Mesodermal cell (in vitro differentiated cells): ENCODE results near the gene SLC22A7.

Source experiments
- H3K27ac ChIP-seq: 2 replicates; pipeline ENCODE4 v1.7.0; 2013; ENCODE audit warnings: mild to moderate bottlenecking, low read depth, low read length, moderate library complexity; ENCODE audit not compliant: severe bottlenecking
- H3K36me3 ChIP-seq: 2 replicates; pipeline ENCODE4 v1.7.1; 2013; ENCODE audit warnings: mild to moderate bottlenecking, low read length, moderate library complexity; ENCODE audit not compliant: control insufficient read depth, insufficient read depth
- H3K4me1 ChIP-seq: one replicate; pipeline ENCODE4 v1.7.1; 2013; ENCODE audit warnings: mild to moderate bottlenecking, low read length; ENCODE audit not compliant: insufficient read depth, control insufficient read depth, poor library complexity, severe bottlenecking
- H3K4me3 ChIP-seq: 2 replicates; pipeline ENCODE4 v1.7.0; 2013; ENCODE audit warnings: low read length, control low read depth, mild to moderate bottlenecking; ENCODE audit not compliant: insufficient read depth, poor library complexity, severe bottlenecking; ENCODE audit errors: extremely low read depth
- H3K9me3 ChIP-seq: 2 replicates; pipeline ENCODE4 v1.7.1; 2013; ENCODE audit warnings: mild to moderate bottlenecking, low read length, moderate library complexity; ENCODE audit not compliant: control insufficient read depth
- WGBS, 2 experiments: methylation state at CpG; one replicate each; pipeline ENCODE4 v1.1.5; 2013; ENCODE audit warnings: missing lambda C conversion rate in 2 of 2; ENCODE audit not compliant: insufficient coverage in 2 of 2; 5-methylcytosine and 5-hydroxymethylcytosine counted together

SLC22A7 gene

DNA sequence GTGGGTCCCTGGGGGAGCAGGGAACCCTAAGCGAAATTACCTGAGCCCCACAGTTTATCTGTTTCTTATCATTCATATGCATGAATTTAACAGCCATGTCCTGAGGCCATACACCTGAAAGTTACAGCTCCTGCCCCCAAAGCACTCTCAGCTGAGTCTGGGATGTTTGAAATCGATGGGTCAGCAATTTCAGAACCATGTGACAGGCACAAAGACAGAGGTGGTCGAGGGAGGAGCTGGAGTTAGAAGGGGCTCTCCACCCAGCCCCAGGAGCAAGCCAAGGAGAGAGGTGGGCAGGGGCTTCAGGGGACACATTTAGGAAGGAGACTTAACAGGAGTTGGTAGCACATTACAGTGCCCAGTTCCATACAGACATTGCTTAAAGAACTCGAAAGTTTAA is 39.9 kb upstream of the SLC22A7 start:
- no peaks in the 10 kb centered on the region for H3K36me3 ChIP-seq
- H3K4me1 ChIP-seq = peaks cover 3% of the 10 kb centered on the region
- WGBS, 2 experiments = 71 to 73% methylated on average over 2 to 3 of the region's 4 CpGs
- no peaks in the 10 kb centered on the region for H3K9me3 ChIP-seq
- H3K27ac ChIP-seq = no peak overlapping the region
- no peak overlapping the region for H3K4me3 ChIP-seq

DNA sequence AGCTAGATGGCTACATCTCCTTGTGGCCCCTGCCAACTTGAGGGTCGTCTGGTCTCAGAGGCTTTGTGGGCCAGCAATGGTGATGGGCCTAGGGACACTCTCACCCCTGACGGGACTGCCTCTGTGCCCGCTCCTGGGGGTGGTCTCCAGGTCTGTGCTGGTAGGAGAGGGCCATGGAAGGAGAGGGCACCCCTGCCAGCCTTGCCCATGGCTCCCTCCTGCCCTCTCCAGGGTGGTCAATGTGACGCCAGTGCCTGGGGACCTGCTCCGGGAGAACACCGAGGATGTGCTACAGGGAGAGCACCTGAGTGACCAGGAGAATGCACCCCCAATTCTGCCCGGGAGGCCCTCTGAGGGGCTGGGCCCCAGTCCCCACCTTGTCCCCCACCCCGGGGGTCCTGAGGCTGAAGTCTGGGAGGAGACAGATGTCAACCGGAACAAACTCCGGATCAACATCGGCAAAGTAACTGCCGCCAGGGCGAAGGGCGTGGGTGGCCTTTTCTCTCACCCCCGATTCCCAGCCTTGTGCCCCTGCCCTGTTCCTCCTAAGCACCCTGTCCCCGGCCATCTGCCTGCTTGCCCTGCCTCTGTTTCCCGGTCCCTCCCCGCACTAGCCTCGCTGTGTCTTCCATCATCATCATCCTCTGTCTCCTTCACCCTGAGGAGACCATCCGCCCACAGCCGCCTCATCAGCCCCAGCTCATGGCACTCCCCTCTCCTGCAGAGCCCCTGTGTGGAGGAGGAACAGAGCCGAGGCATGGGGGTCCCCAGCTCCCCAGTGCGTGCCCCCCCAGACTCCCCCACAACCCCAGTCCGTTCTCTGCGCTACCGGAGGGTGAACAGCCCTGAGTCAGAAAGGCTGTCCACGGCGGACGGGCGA is 39.0 kb upstream of the SLC22A7 start:
- Histone ChIP-seq H3K4me3 (no peak overlapping the region), H3K9me3 (no peaks in the 10 kb centered on the region), H3K4me1 (peaks cover 3% of the 10 kb centered on the region), H3K27ac (no peak overlapping the region), H3K36me3 (no peaks in the 10 kb centered on the region)
- whole genome bisulfite sequencing, 2 experiments = 94 to 95% methylated on average over 21 to 24 of the region's 30 CpGs

DNA sequence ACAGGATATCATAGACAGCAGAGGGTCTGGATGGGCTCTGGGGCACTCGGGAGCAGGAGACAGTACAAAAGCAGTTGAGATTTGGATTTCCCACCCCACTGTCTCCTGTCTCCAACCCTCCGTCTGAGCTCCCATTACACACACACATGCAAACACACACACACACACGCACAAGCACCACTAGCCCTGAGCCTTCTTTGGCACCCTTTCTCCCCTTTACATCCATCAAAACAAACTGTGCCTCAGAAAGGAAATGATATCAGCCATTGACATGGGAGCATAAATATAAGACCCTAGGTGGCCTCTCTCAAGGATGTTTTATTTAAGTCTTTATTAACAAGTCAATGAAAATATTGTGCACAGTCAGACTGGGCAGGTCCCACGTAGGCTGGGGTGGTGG is 37.3 kb upstream of the SLC22A7 start:
- no peaks in the 10 kb centered on the region for H3K4me1 ChIP-seq
- WGBS, 2 experiments = 94 to 97% methylated on average over 2 to 3 of the region's 4 CpGs
- H3K4me3 ChIP-seq = no peak overlapping the region
- no peaks in the 10 kb centered on the region for H3K36me3 ChIP-seq
- H3K27ac ChIP-seq = no peak overlapping the region
- H3K9me3 ChIP-seq = no peaks in the 10 kb centered on the region

DNA sequence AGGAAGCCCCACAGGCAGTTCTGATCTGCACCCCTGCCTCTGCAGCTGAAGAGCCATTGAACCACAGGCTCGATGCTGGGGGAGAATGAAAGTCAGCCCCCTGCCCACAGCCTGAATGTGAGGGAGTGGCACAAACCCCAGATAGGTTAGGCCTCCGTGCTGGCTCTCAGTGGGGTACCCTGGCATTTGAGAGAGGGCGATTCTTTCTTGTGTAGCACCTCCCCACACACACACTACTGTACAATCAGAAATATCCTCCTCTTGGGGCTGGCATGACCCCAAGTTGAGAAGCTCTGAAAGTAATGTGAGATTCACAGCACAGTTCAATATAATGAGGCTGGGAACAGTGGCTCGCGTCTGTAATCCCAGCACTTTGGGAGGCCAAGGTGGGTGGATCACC is 36.9 kb upstream of the SLC22A7 start:
- Histone ChIP-seq H3K27ac (no peak overlapping the region), H3K36me3 (no peaks in the 10 kb centered on the region), H3K4me1 (no peaks in the 10 kb centered on the region), H3K4me3 (no peak overlapping the region), H3K9me3 (no peaks in the 10 kb centered on the region)
- WGBS, 2 experiments = 82 to 100% methylated on average over 2 to 4 of the region's 5 CpGs

DNA sequence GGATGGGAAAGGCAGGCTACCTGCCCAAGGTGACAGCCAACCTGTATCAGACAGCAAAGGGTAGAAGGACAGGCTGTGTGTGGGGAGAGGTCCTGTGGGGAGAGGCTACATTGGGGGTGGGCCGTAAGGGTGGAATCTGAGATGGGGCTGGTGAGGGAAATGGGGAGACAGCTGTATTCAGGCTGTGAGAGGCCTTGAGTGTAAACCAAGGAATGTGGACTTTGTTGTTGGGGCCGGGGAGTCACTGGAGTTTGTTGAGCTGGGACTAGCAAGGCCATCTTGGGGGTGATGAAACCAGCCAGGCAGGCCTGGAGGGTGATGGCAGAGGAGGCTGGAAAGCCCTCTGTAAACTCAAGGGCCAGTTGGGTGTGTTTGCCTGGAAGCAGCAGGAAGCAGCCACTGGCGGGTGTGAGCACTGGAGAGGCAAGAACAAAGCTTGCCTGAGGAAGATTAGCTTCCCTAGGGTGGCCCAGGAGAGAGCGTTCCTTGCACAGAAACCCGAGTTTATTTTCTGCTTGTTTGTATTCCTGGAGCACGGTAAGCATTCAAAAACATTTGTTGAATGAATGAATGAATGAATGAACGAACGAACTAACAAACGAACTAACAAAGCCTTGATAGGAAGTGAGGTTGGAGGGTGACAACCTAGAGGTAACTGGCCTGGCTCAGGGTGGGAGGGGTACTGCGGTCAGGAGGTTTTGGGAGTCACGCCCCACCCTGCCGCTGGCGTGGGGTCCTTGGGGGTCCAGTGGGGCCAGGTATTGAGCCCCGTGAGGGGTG is 35.9 kb upstream of the SLC22A7 start:
- 86 to 94% methylated on average over 14 of the region's 14 CpGs for WGBS, 2 experiments
- no peaks in the 10 kb centered on the region for H3K36me3 ChIP-seq
- no peaks in the 10 kb centered on the region for H3K4me1 ChIP-seq
- H3K4me3 ChIP-seq = no peak overlapping the region
- H3K27ac ChIP-seq = no peak overlapping the region
- H3K9me3 ChIP-seq = no peaks in the 10 kb centered on the region

DNA sequence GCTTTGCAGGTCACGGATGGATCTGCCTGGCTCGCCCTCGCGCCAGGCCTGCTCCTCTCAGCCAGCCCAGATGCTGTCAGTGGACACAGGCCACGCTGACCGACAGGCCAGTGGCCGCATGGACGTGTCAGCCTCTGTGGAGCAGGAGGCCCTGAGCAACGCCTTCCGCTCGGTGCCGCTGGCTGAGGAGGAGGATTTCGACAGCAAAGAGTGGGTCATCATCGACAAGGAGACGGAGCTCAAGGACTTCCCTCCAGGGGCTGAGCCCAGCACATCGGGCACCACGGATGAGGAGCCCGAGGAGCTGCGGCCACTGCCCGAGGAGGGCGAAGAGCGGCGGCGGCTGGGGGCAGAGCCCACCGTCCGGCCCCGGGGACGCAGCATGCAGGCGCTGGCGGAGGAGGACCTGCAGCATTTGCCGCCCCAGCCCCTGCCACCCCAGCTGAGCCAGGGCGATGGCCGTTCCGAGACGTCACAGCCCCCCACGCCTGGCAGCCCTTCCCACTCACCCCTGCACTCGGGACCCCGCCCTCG is 35.2 kb upstream of the SLC22A7 start:
- WGBS, 2 experiments = 92% methylated on average over 35 to 37 of the region's 39 CpGs
- no peak overlapping the region for H3K27ac ChIP-seq

DNA sequence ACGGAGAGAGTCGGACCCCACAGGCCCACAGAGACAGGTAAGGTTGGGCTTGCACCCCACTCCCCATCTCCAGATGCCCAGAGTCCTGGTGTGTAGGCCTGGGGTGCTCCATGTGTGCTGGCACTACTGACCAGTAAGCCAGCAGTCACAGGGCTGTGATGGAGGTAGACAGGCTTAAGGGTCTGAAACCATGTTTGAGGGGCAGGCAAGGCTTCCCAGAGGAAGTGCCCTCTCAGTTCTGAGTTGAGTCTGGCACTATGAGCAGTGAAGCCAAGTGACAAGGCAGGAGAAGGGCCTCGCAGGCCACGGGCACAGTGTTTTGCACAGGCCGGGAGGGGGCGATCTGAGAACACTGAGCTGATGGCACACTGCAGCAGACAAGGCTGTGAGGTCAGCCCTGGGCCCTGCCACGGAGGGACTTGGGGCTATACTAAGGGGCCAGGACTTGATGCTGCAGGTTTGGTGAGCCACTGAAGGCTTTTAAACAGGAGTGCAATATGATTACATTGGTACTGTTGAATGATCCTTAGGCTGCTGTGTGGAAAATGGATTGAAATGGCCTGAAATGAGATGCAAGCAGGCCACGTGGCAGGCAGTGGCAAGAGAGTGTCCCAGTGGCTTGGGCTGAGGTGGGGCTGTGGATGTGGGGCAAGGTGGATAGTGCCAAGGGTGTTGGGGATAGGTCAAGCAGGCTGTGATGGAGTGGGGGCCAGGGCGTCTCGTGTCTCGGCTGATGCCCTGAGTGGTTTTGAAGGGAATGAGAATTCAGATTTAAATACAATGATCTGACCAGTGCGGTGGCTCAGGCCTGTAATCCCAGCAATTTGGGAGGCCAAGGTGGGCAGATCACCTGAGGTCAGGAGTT is 34.5 kb upstream of the SLC22A7 start:
- no peaks in the 10 kb centered on the region for H3K9me3 ChIP-seq
- no peaks in the 10 kb centered on the region for H3K36me3 ChIP-seq
- no peak overlapping the region for H3K27ac ChIP-seq
- no peak overlapping the region for H3K4me3 ChIP-seq
- 23 to 52% methylated on average over 6 to 8 of the region's 12 CpGs for WGBS, 2 experiments
- peaks cover 9% of the 10 kb centered on the region for H3K4me1 ChIP-seq

More for the DNA sequence above, 35.2 kb upstream of the SLC22A7 start:
- H3K36me3 ChIP-seq = no peaks in the 10 kb centered on the region
- H3K4me3 ChIP-seq = no peak overlapping the region
- no peaks in the 10 kb centered on the region for H3K9me3 ChIP-seq
- H3K4me1 ChIP-seq = peaks cover 3% of the 10 kb centered on the region

DNA sequence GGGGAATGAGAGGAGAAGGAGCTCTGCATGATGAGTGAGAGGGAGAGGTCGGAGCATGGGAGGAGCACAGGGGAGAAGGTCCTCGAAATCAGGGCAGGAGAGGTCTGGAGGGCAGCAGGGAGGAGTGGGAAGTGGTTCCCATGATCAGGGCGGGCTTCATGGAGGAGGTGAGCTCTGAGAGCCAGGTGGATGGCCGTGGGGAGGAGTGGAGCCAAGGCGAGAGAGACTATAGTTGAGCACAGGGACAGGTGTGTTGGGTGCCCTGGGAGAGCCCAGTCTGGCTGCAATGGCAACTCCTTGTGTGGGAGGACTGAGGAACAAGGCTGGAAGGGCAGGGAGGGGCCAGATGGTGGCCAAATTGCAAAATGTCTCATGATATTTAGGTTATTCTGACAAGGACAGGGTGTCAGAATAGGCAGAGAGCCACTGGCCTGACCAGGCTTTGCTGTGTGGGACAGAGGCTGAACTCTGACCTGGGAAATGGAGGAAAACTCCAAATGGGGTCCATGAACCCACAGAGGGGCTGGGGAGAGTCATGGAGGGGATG is 33.4 kb upstream of the SLC22A7 start:
- no peak overlapping the region for H3K27ac ChIP-seq
- no peaks in the 10 kb centered on the region for H3K36me3 ChIP-seq
- peaks cover 11% of the 10 kb centered on the region for H3K4me1 ChIP-seq
- no peak overlapping the region for H3K4me3 ChIP-seq
- 82 to 88% methylated on average over 5 of the region's 5 CpGs for WGBS, 2 experiments
- no peaks in the 10 kb centered on the region for H3K9me3 ChIP-seq

DNA sequence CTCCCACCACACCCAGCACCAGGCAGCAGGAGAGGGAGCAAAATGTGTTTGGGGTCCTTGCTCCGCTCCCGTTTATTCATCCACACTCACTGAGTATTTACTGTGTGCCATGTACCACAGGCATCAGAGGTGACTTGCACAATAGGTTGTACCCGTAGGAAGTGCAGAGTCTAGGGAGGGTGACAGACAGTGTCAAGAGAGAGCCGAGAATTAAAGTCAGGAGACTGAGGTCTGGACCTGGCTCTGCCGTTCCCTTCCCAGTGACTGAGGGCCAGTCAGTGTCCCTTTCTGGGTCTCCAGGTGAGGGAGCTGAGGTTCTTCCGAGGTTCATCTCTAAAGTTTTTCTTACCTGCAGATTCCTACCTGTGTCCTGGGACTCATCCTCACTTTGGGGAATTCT is 32.5 kb upstream of the SLC22A7 start:
- H3K9me3 ChIP-seq = no peaks in the 10 kb centered on the region
- H3K4me1 ChIP-seq = peaks cover 14% of the 10 kb centered on the region
- no peak overlapping the region for H3K4me3 ChIP-seq
- no peaks in the 10 kb centered on the region for H3K36me3 ChIP-seq
- WGBS, 2 experiments = 69 to 79% methylated on average over 3 to 4 of the region's 6 CpGs
- no peak overlapping the region for H3K27ac ChIP-seq
